ENCODE data around the gene KLK8.
"Not testable (repeated sequence)": the region's sequence is repeated elsewhere in the genome, so short reads cannot be mapped to it uniquely, and the experiment has no call there.

The KLK8 gene

GRCh38 chr19:50975766-50976165 lies 25.6 kb downstream of the KLK8 start:
- 50% methylated on average over 5 of the region's 8 CpGs for WGBS (ENCODE audit: insufficient coverage)
- Histone ChIP-seq H3K36me3 (ENCODE audit: control insufficient read depth in 4 of 4, insufficient read depth in 4 of 4, low read length in 3 of 4) (no peaks in the 10 kb centered on the region), H3K27me3 (replicated peaks in 2 of 5; ENCODE audit: control insufficient read depth in 4 of 5, insufficient read depth in 5 of 5, low read length in 4 of 5) (peaks cover 0 to 56% (median 5%) of the 10 kb centered on the region in 5 experiments), H3K4me3 (ENCODE audit: control insufficient read depth in 1 of 7, extremely low read depth in 1 of 7, insufficient read depth in 4 of 7, low read depth in 2 of 7, low read length in 6 of 7) (no peak overlapping the region), H3K27ac (ENCODE audit: insufficient read depth in 1 of 2, low read depth in 1 of 2, low read length in 2 of 2, poor library complexity in 1 of 2, severe bottlenecking in 2 of 2) (no peak overlapping the region), H3K4me1 (ENCODE audit: control extremely low read depth in 1 of 4, control insufficient read depth in 4 of 4, insufficient read depth in 4 of 4, low read length in 3 of 4) (no peaks in the 10 kb centered on the region), H3K9me3 (ENCODE audit: control extremely low read depth in 1 of 5, control insufficient read depth in 4 of 5, insufficient read depth in 2 of 5, low read depth in 1 of 5, low read length in 4 of 5) (no peaks in the 10 kb centered on the region)
- DNase-seq = no peak
- ChIA-PET POLR2A (no interaction called here), CTCF (no interaction called here)

GRCh38 chr19:50974702-50975556 lies 26.5 kb downstream of the KLK8 start:
- no peaks in the 10 kb centered on the region for H3K36me3 ChIP-seq (ENCODE audit: control insufficient read depth in 4 of 4, insufficient read depth in 4 of 4, low read length in 3 of 4)
- H3K4me1 ChIP-seq (ENCODE audit: control extremely low read depth in 1 of 4, control insufficient read depth in 4 of 4, insufficient read depth in 4 of 4, low read length in 3 of 4) = no peaks in the 10 kb centered on the region
- H3K27me3 ChIP-seq (replicated peaks in 2 of 5; ENCODE audit: control insufficient read depth in 4 of 5, insufficient read depth in 5 of 5, low read length in 4 of 5) = peaks cover 0 to 55% (median 5%) of the 10 kb centered on the region in 5 experiments
- ChIA-PET POLR2A (no interaction called here), CTCF (no interaction called here)
- WGBS (ENCODE audit: insufficient coverage) = no CpG with 5 or more reads among the region's 9 CpGs
- no peak overlapping the region for H3K27ac ChIP-seq (ENCODE audit: insufficient read depth in 1 of 2, low read depth in 1 of 2, low read length in 2 of 2, poor library complexity in 1 of 2, severe bottlenecking in 2 of 2)
- no peak overlapping the region for H3K4me3 ChIP-seq (ENCODE audit: control insufficient read depth in 1 of 7, extremely low read depth in 1 of 7, insufficient read depth in 4 of 7, low read depth in 2 of 7, low read length in 6 of 7)
- H3K9me3 ChIP-seq (ENCODE audit: control extremely low read depth in 1 of 5, control insufficient read depth in 4 of 5, insufficient read depth in 2 of 5, low read depth in 1 of 5, low read length in 4 of 5) = no peaks in the 10 kb centered on the region
- DNase-seq = no peak

- Histone ChIP-seq H3K4me3 (ENCODE audit: control insufficient read depth in 1 of 7, extremely low read depth in 1 of 7, insufficient read depth in 4 of 7, low read depth in 2 of 7, low read length in 6 of 7) (no peak overlapping the region), H3K27ac (ENCODE audit: insufficient read depth in 1 of 2, low read depth in 1 of 2, low read length in 2 of 2, poor library complexity in 1 of 2, severe bottlenecking in 2 of 2) (no peak overlapping the region), H3K9me3 (ENCODE audit: control extremely low read depth in 1 of 5, control insufficient read depth in 4 of 5, insufficient read depth in 2 of 5, low read depth in 1 of 5, low read length in 4 of 5) (no peaks in the 10 kb centered on the region), H3K36me3 (ENCODE audit: control insufficient read depth in 4 of 4, insufficient read depth in 4 of 4, low read length in 3 of 4) (no peaks in the 10 kb centered on the region), H3K27me3 (replicated peaks in 2 of 5; ENCODE audit: control insufficient read depth in 4 of 5, insufficient read depth in 5 of 5, low read length in 4 of 5) (peaks cover 0 to 55% (median 3%) of the 10 kb centered on the region in 5 experiments), H3K4me1 (ENCODE audit: control extremely low read depth in 1 of 4, control insufficient read depth in 4 of 4, insufficient read depth in 4 of 4, low read length in 3 of 4) (no peaks in the 10 kb centered on the region)
- DNase-seq = no peak
- POLR2A ChIA-PET = no interaction called here
- CTCF ChIA-PET = no interaction called here
- WGBS (ENCODE audit: insufficient coverage) = 80% methylated on average over 9 of the region's 9 CpGs
These were observed 28.5 kb downstream of the KLK8 start for GRCh38 chr19:50972795-50973376.

GRCh38 chr19:50969810-50970209 lies 31.6 kb downstream of the KLK8 start:
- H3K4me3 ChIP-seq (ENCODE audit: control insufficient read depth in 1 of 7, extremely low read depth in 1 of 7, insufficient read depth in 4 of 7, low read depth in 2 of 7, low read length in 6 of 7); DNase-seq; H3K9me3 ChIP-seq (ENCODE audit: control extremely low read depth in 1 of 5, control insufficient read depth in 4 of 5, insufficient read depth in 2 of 5, low read depth in 1 of 5, low read length in 4 of 5); H3K4me1 ChIP-seq (ENCODE audit: control extremely low read depth in 1 of 4, control insufficient read depth in 4 of 4, insufficient read depth in 4 of 4, low read length in 3 of 4); POLR2A ChIA-PET; H3K36me3 ChIP-seq (ENCODE audit: control insufficient read depth in 4 of 4, insufficient read depth in 4 of 4, low read length in 3 of 4); H3K27ac ChIP-seq (ENCODE audit: insufficient read depth in 1 of 2, low read depth in 1 of 2, low read length in 2 of 2, poor library complexity in 1 of 2, severe bottlenecking in 2 of 2); CTCF ChIA-PET: not testable (repeated sequence)
- H3K27me3 ChIP-seq (replicated peaks in 2 of 5; ENCODE audit: control insufficient read depth in 4 of 5, insufficient read depth in 5 of 5, low read length in 4 of 5) = peaks cover 0 to 59% (median 3%) of the 10 kb centered on the region in 5 experiments
- 83% methylated on average over 2 of the region's 3 CpGs for WGBS (ENCODE audit: insufficient coverage)

GRCh38 chr19:50969413-50969760 lies 32.0 kb downstream of the KLK8 start, which contains the start of gene KLK6:
TSS of gene KLK6 (minus strand) at chr19:50969591. CDS start at chr19:50968104, 1,487 bp downstream.
- ChIA-PET POLR2A (no interaction called here), CTCF (no interaction called here)
- no peak within 1 kb of the TSS for H3K27ac ChIP-seq (ENCODE audit: insufficient read depth in 1 of 2, low read depth in 1 of 2, low read length in 2 of 2, poor library complexity in 1 of 2, severe bottlenecking in 2 of 2)
- H3K4me1 ChIP-seq (ENCODE audit: control extremely low read depth in 1 of 4, control insufficient read depth in 4 of 4, insufficient read depth in 4 of 4, low read length in 3 of 4) = no peaks in the 10 kb centered on the region
- no peak for DNase-seq
- H3K4me3 ChIP-seq (ENCODE audit: control insufficient read depth in 1 of 7, extremely low read depth in 1 of 7, insufficient read depth in 4 of 7, low read depth in 2 of 7, low read length in 6 of 7) = no peak within 1 kb of the TSS
- 90% methylated on average over 19 of the region's 19 CpGs for WGBS (ENCODE audit: insufficient coverage)
- peaks cover 0 to 63% (median 6%) of the 10 kb centered on the region in 5 experiments for H3K27me3 ChIP-seq (replicated peaks in 2 of 5; ENCODE audit: control insufficient read depth in 4 of 5, insufficient read depth in 5 of 5, low read length in 4 of 5)
- no peaks in the 10 kb centered on the region for H3K9me3 ChIP-seq (ENCODE audit: control extremely low read depth in 1 of 5, control insufficient read depth in 4 of 5, insufficient read depth in 2 of 5, low read depth in 1 of 5, low read length in 4 of 5)
- H3K36me3 ChIP-seq (ENCODE audit: control insufficient read depth in 4 of 4, insufficient read depth in 4 of 4, low read length in 3 of 4) = no peaks in the 10 kb centered on the region

GRCh38 chr19:50968716-50969412 lies 32.5 kb downstream of the KLK8 start:
- no peaks in the 10 kb centered on the region for H3K36me3 ChIP-seq (ENCODE audit: control insufficient read depth in 4 of 4, insufficient read depth in 4 of 4, low read length in 3 of 4)
- no peaks in the 10 kb centered on the region for H3K4me1 ChIP-seq (ENCODE audit: control extremely low read depth in 1 of 4, control insufficient read depth in 4 of 4, insufficient read depth in 4 of 4, low read length in 3 of 4)
- H3K27ac ChIP-seq (ENCODE audit: insufficient read depth in 1 of 2, low read depth in 1 of 2, low read length in 2 of 2, poor library complexity in 1 of 2, severe bottlenecking in 2 of 2) = no peak overlapping the region
- ChIA-PET POLR2A (no interaction called here), CTCF (no interaction called here)
- peaks cover 0 to 62% (median 6%) of the 10 kb centered on the region in 5 experiments for H3K27me3 ChIP-seq (replicated peaks in 2 of 5; ENCODE audit: control insufficient read depth in 4 of 5, insufficient read depth in 5 of 5, low read length in 4 of 5)
- DNase-seq = no peak
- no peak overlapping the region for H3K4me3 ChIP-seq (ENCODE audit: control insufficient read depth in 1 of 7, extremely low read depth in 1 of 7, insufficient read depth in 4 of 7, low read depth in 2 of 7, low read length in 6 of 7)
- no peaks in the 10 kb centered on the region for H3K9me3 ChIP-seq (ENCODE audit: control extremely low read depth in 1 of 5, control insufficient read depth in 4 of 5, insufficient read depth in 2 of 5, low read depth in 1 of 5, low read length in 4 of 5)
- 54% methylated on average over 3 of the region's 7 CpGs for WGBS (ENCODE audit: insufficient coverage)
